ENCODE results near the gene SH3PXD2A. TPM values are rescaled to one million over a fixed set of nuclear protein-coding genes. Genes with fewer than 3 reads are reported as not detected.

The SH3PXD2A gene
- total RNA-seq, 8 experiments from 2014 or later: 7.8 to 34.3 (median 12.8) TPM

DNA sequence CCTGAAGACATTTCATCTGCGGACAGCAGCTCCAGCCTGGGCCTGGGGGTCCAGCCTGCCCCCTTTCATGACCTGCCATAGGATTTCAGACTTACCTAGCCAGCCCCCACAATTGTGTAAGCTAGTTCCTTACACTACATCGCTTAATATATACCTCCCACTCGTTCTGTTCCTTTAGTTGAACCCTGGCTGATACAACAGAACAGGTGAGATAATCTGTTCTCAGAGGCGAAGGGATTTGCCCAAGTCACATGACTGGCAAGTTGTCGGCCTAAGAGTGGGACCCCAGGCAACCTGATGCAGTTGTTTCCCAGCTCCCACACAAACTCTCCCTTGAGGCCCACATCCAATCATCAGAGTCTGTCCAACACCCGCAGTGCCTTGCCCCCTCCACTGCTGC is 168.2 kb downstream of the SH3PXD2A start:
- H3K27ac ChIP-seq: no peak overlapping the region
- H3K4me3 ChIP-seq: no peak overlapping the region
- ATAC-seq (replicated peaks in 6 of 8): no peak
- 67 to 100% (median 86%) methylated on average over 1 to 5 of the region's 6 CpGs; no CpG with 5 or more reads in 2 of the 10 experiments for WGBS, 10 experiments
- in situ Hi-C loops (cut with MboI; ENCODE audit: low pct_unique_long_range_greater_than_20kb in 2 of 9, low sequenced_read_pairs in 9 of 9, unreplicated experiment in 9 of 9): no loop called here
- H3K4me1 ChIP-seq (replicated peaks in 1 of 2): peaks cover 3 to 13% of the 10 kb centered on the region in 2 donors

DNA sequence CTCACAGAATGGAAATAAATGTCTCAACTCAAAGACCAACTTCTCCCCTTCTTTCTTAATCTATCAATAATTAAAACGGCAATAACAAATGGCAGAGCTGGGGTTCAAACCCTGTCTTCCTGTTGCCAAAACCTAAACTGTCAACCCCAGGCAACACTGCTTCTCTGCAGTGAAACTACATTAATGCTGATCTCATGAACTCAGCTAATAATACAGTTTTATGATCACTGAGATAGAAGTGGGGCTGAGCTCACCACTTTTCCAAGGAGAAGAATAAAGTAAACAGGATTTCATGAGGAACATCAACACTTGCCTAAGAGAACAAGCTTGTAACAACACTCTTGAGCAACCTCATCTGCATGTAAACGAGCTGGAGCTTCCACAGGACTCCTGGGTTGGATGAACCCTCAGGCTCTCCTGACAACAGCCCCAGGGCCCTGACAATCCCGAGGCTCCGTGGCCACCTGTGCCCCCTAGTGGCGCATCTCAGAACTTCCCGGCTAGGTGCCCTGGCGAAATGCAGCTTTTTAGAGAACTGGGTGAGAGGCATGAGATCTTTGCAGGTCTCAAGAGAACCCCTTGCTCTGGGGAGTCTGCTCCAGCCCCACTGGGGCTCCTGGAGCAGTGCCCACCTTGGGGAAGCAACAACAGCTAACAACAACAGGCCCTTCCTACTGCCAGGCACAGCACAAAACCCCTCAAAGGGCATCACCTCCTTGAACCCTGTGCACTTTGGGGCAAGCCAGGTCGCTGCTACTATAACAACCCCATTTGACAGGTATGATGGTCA is 169.3 kb downstream of the SH3PXD2A start:
- ATAC-seq (replicated peaks in 6 of 8): peak; percentile 66 to 91 (median 78)
- 0 to 62% (median 25%) methylated on average over 1 to 6 of the region's 8 CpGs; no CpG with 5 or more reads in 1 of the 10 experiments for WGBS, 10 experiments
- Histone ChIP-seq H3K27ac (no peak overlapping the region), H3K4me1 (replicated peaks in 1 of 2) (peaks cover 7 to 11% of the 10 kb centered on the region in 2 donors), H3K4me3 (no peak overlapping the region)
- in situ Hi-C loops (cut with MboI; ENCODE audit: low pct_unique_long_range_greater_than_20kb in 2 of 9, low sequenced_read_pairs in 9 of 9, unreplicated experiment in 9 of 9): no loop called here

DNA sequence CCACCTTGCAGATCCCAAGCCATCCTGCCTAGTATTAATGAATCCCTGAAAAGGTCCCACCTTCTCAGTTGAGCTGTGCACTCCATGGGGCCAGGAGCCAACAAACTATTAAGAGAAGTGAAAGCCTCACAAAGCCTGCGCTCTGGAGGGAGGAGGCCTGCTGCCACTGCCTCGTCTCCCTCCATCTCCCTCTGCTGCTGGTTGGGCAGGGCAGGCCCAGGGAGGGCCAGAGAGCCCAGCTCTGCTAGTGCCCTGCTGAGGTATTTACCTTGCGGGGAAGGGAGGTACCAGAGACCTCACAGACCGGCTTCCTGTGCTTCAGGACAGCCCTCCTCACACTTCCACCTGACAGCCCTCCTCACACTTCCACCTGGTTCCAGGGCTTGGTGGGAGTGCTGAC is 171.5 kb downstream of the SH3PXD2A start:
- in situ Hi-C loops (cut with MboI; ENCODE audit: low pct_unique_long_range_greater_than_20kb in 2 of 9, low sequenced_read_pairs in 9 of 9, unreplicated experiment in 9 of 9): no loop called here
- 80 to 100% (median 100%) methylated on average over 1 to 2 of the region's 4 CpGs; no CpG with 5 or more reads in 6 of the 10 experiments for WGBS, 10 experiments
- Histone ChIP-seq H3K4me3 (no peak overlapping the region), H3K27ac (no peak overlapping the region), H3K4me1 (replicated peaks in 1 of 2) (peaks cover 14 to 21% of the 10 kb centered on the region in 2 donors)
- ATAC-seq (replicated peaks in 6 of 8): no peak

DNA sequence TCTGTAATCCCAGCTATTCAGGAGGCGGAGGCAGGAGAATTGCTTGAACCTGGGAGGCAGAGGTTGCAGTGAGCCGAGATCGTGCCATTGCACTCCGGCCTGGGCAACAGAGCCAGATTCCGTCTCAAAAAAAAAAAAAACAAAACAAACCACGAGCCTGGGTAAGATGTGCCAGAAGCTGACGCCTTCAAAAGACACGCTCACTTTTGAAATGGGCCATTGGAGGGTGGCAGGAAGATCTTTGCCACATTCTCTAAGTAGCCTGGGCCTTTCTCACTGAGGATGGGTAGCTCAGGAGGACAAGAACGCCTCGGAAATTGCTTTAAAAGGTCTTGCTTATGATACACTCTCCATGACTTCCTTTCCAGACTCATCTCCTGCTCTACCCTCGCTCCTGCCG is 172.7 kb downstream of the SH3PXD2A start:
- WGBS, 10 experiments: 42 to 100% (median 88%) methylated on average over 1 to 12 of the region's 12 CpGs; no CpG with 5 or more reads in 2 of the 10 experiments
- H3K4me3 ChIP-seq: no peak overlapping the region
- no peak for ATAC-seq (replicated peaks in 6 of 8)
- no peak overlapping the region for H3K27ac ChIP-seq
- H3K4me1 ChIP-seq (replicated peaks in 1 of 2): peaks cover 24 to 28% of the 10 kb centered on the region in 2 donors
- in situ Hi-C loops (cut with MboI; ENCODE audit: low pct_unique_long_range_greater_than_20kb in 2 of 9, low sequenced_read_pairs in 9 of 9, unreplicated experiment in 9 of 9): no loop called here

DNA sequence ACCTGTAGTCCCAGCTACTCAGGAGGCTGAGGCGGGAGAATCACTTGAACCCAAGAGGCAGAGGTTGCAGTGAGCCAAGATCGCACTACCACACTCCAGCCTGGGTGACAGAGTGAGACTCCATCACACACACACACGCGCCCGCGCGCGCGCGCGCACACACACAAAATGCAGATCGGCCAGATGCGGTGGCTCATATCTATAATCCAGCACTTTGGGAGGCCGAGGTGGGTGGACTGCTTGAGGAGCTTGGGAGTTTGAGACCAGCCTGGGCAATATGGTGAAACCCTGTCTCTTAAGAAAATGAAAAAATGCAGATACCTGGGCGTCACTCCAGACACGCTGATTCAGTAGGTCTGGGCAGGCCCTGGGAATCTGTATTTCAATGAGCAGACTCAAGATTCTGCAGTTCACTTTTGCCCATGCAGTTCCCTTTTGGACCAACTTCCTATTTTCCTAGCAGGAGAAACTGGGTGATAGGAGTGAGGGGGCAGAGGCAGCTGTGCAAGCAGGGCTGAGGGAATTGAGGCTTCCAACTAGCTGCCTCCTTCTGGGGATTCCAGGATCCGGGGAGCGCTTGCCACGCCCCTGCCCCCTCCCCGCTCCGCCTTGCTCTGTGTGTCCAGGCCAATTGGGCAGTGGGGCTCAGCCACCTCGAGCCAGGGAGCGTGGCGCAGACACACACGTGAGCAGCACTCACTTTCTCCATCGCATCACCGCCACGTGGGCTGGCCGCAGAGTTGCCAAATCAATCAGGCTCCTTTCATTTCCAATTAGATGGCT is 173.6 kb downstream of the SH3PXD2A start:
- ATAC-seq (replicated peaks in 6 of 8): peak in 3 of 8 experiments; percentile 15 to 30 (median 28)
- no peak overlapping the region for H3K4me3 ChIP-seq
- no peak overlapping the region for H3K27ac ChIP-seq
- 50 to 100% (median 91%) methylated on average over 1 to 13 of the region's 29 CpGs; no CpG with 5 or more reads in 2 of the 10 experiments for WGBS, 10 experiments
- H3K4me1 ChIP-seq (replicated peaks in 1 of 2): peaks cover 27 to 35% of the 10 kb centered on the region in 2 donors
- in situ Hi-C loops (cut with MboI; ENCODE audit: low pct_unique_long_range_greater_than_20kb in 2 of 9, low sequenced_read_pairs in 9 of 9, unreplicated experiment in 9 of 9): no loop called here

DNA sequence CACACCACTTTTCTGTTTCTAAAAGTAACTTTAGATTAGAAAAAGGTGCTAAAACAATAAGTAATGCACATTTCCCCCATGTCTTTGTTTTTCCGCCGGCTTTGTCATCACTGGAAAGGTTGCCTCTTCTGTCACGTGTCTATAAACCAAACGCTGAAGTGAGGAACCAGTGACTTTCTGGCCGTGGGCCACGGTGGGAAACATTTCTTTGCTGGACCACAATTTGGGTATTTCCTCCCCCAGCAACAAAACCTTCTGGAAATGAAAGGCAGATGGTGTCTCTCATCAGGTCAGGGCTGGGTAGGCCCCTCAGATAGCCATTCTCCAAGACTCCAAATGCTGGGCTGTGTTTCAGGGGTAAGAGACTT is 174.5 kb downstream of the SH3PXD2A start:
- in situ Hi-C loops (cut with MboI; ENCODE audit: low pct_unique_long_range_greater_than_20kb in 2 of 9, low sequenced_read_pairs in 9 of 9, unreplicated experiment in 9 of 9): no loop called here
- Histone ChIP-seq H3K4me3 (no peak overlapping the region), H3K4me1 (replicated peaks in 1 of 2) (peaks cover 27 to 40% of the 10 kb centered on the region in 2 donors), H3K27ac (no peak overlapping the region)
- ATAC-seq (replicated peaks in 6 of 8): no peak
- 10 to 91% (median 84%) methylated on average over 2 to 6 of the region's 6 CpGs; no CpG with 5 or more reads in 1 of the 10 experiments for WGBS, 10 experiments

DNA sequence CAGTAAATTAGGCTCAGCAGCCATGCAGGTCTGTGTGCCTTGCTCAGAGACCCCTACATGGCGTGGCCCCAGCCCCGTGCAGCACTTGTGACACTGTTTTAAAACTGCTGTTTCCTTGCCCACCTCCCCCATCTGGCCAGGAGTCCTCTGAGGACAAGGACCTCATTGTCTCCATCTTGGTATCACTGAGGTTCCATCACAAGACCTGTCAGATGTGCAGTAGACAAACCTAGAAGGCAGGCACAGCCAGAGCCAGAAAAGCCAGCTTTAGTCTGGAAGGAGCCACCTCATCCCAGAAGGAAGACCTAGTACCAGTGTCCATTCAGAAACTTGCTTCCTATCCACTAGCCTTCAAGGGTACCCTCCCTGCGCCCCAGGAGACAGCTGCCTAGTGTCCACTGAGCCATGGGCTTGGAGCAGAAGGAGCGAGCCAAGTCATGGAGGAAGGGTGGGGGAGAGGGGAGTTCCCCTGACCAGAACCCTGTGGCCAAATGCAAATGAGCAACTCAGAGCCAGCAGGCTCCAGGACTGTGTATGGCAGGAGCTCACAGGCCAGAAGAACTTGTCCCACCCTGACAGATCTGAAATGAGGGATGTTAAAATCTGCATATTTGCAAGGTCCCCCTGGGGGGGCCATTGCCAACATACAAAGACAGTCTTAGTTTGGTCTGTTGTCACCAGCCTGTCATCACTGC is 176.1 kb downstream of the SH3PXD2A start:
- 86 to 93% methylated on average over 1 to 2 of the region's 4 CpGs; no CpG with 5 or more reads in 8 of the 10 experiments for WGBS, 10 experiments
- Histone ChIP-seq H3K27ac (peak overlapping the region; percentile 75 to 82), H3K4me1 (replicated peaks in 1 of 2) (peaks cover 27 to 44% of the 10 kb centered on the region in 2 donors), H3K4me3 (no peak overlapping the region)
- in situ Hi-C loops (cut with MboI; ENCODE audit: low pct_unique_long_range_greater_than_20kb in 2 of 9, low sequenced_read_pairs in 9 of 9, unreplicated experiment in 9 of 9): no loop called here
- peak in 3 of 8 experiments; percentile 46 to 64 (median 60) for ATAC-seq (replicated peaks in 6 of 8)

DNA sequence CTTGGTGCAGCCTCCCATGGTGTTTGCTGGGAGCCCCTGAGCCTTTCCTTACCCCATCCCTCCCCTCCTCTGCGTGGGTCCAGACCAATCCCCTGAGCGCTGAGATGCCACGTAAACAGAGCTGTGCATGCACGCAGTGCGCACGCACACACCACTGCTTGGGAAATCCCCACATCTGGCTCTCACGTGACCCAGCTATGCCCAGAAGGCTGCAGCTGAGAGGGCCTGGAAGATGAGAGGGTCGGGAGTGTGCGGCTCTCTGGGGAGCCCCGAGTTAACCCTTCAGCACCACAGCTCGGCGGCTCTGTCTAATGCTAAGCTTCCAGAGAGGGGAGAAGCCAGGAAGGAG is 177.2 kb downstream of the SH3PXD2A start:
- in situ Hi-C loops (cut with MboI; ENCODE audit: low pct_unique_long_range_greater_than_20kb in 2 of 9, low sequenced_read_pairs in 9 of 9, unreplicated experiment in 9 of 9): no loop called here

DNA sequence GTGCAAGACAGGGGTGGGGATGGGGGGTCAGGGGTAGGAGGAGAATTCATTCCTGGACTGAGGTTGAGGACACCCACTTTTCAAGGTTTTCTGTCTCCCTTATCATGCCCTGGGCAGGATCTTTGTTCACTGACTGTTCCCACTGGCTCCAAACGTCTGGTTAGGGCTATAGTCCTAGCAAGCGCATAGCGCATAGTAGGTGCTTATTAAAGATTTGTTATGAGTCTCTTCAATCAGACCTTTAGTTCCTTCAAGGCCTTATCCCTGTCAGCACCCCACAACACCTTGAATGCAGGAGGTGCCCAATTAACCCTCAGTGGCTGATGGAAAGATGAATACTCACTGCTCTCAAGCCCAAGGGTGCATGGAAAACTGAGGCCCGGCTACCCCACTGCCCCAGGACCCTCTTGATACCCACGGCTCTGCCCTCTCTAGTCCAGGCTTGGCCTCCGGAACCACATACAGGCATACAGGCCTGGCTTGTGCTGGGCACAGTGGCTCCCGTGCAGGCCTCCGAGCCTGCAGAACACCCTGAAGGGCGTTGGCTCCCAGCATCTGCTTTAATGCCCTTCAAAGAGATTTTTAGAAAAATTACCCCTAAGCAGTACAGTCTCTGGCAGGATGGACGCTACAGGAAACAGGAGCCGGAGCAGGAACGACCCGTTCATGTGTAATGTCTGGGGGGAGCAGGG is 177.7 kb downstream of the SH3PXD2A start:
- H3K4me1 ChIP-seq (replicated peaks in 1 of 2): peaks cover 27 to 44% of the 10 kb centered on the region in 2 donors
- WGBS, 10 experiments: 8 to 93% (median 71%) methylated on average over 1 to 7 of the region's 13 CpGs; no CpG with 5 or more reads in 3 of the 10 experiments
- ATAC-seq (replicated peaks in 6 of 8): peak in 3 of 8 experiments; percentile 18 to 52 (median 24)
- H3K27ac ChIP-seq: peak overlapping the region; percentile 78 to 82
- in situ Hi-C loops (cut with MboI; ENCODE audit: low pct_unique_long_range_greater_than_20kb in 2 of 9, low sequenced_read_pairs in 9 of 9, unreplicated experiment in 9 of 9): no loop called here
- H3K4me3 ChIP-seq: peak overlapping the region in 1 of 5 donors; percentile 17

More for the DNA sequence above, 177.2 kb downstream of the SH3PXD2A start:
- peak overlapping the region in 1 of 5 donors; percentile 17 for H3K4me3 ChIP-seq
- H3K27ac ChIP-seq: peak overlapping the region; percentile 78 to 82
- WGBS, 10 experiments: 0 to 20% (median 11%) methylated on average over 3 of the region's 12 CpGs; no CpG with 5 or more reads in 7 of the 10 experiments
- ATAC-seq (replicated peaks in 6 of 8): peak; percentile 70 to 96 (median 94)
- H3K4me1 ChIP-seq (replicated peaks in 1 of 2): peaks cover 27 to 44% of the 10 kb centered on the region in 2 donors

DNA sequence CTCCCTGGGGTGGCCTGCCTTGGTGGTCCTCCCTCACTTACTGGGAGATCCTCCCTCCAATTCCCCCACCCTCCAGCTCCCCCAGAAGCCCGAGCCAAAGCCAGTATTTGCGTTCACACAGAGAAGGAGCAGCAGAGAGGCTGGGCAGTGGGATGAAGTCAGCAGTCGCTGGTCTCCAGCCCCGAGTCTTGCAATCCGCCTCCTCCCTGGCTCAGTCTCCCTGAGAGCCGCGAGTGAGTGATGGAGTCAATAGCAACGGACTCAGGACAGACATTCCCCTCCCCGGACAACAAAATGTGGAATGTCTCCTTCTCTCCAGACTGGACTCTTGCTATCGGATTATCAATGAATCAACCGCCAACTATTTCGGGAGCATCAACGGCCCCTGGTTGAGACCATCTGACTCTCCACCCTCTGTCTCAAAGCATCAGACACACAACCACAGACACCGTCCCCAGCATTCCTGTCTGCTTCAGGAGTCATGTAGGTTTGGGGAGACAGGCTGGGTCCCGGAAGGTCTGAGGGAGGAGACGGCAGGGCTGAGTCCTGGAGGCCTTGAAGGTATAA is 178.4 kb downstream of the SH3PXD2A start:
- peaks cover 21 to 42% of the 10 kb centered on the region in 2 donors for H3K4me1 ChIP-seq (replicated peaks in 1 of 2)
- ATAC-seq (replicated peaks in 6 of 8): peak in 3 of 8 experiments; percentile 4 to 70 (median 4)
- H3K27ac ChIP-seq: peak overlapping the region; percentile 78 to 82
- 50 to 100% (median 67%) methylated on average over 2 to 4 of the region's 16 CpGs; no CpG with 5 or more reads in 7 of the 10 experiments for WGBS, 10 experiments
- in situ Hi-C loops (cut with MboI; ENCODE audit: low pct_unique_long_range_greater_than_20kb in 2 of 9, low sequenced_read_pairs in 9 of 9, unreplicated experiment in 9 of 9): no loop called here
- H3K4me3 ChIP-seq: no peak overlapping the region

DNA sequence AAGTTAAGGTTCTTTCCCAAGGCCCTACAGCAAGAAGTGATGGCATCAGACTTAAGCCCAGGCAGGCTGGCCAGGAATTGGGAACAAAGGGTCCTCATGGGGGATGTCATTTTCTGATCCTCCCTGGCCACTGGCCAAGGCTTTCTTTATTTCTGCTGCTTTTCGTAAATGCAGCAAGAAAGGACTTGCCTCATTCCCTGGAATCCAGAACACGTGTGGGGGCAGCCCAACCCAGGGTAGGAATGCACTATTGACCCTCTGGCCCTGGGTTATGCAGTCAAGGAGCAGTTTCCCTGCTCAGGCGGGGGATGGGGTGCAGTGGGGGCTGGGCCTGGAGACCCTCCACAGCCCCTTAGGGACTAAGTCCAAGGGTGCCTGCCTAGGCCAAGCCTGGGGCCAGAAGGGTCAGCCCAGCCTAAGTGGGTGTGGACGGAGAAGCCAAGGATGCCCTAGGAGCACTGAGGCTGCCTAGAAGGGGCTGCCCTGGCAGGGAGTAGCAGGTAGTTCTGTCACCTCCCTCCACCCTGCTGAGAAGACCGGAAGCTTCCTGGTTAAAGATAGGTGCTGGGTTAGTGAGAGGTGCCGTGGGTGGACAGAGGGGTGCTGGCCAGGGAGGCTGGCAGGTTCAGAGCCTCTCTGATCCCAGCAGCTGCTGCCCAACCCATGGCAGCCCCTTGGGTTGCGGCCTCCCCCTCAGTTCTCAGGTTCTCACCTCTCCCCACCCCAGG is 179.2 kb downstream of the SH3PXD2A start:
- Histone ChIP-seq H3K4me1 (replicated peaks in 1 of 2) (peaks cover 21 to 42% of the 10 kb centered on the region in 2 donors), H3K27ac (peak overlapping the region in 1 of 2 donors; percentile 82), H3K4me3 (no peak overlapping the region)
- WGBS, 10 experiments: 33 to 80% (median 34%) methylated on average over 1 to 3 of the region's 7 CpGs; no CpG with 5 or more reads in 7 of the 10 experiments
- in situ Hi-C loops (cut with MboI; ENCODE audit: low pct_unique_long_range_greater_than_20kb in 2 of 9, low sequenced_read_pairs in 9 of 9, unreplicated experiment in 9 of 9): no loop called here
- ATAC-seq (replicated peaks in 6 of 8): peak in 2 of 8 experiments; percentile 2 to 5
